DMS 273 treated with DMSO at 0.1 percent for 48 hours (cell line): ENCODE results near the gene RTL9.

Source experiments
- DNase-seq: peaks from one replicate; lab custom pipeline; 2025; lab: John Stamatoyannopoulos, UW

The RTL9 gene

DNA sequence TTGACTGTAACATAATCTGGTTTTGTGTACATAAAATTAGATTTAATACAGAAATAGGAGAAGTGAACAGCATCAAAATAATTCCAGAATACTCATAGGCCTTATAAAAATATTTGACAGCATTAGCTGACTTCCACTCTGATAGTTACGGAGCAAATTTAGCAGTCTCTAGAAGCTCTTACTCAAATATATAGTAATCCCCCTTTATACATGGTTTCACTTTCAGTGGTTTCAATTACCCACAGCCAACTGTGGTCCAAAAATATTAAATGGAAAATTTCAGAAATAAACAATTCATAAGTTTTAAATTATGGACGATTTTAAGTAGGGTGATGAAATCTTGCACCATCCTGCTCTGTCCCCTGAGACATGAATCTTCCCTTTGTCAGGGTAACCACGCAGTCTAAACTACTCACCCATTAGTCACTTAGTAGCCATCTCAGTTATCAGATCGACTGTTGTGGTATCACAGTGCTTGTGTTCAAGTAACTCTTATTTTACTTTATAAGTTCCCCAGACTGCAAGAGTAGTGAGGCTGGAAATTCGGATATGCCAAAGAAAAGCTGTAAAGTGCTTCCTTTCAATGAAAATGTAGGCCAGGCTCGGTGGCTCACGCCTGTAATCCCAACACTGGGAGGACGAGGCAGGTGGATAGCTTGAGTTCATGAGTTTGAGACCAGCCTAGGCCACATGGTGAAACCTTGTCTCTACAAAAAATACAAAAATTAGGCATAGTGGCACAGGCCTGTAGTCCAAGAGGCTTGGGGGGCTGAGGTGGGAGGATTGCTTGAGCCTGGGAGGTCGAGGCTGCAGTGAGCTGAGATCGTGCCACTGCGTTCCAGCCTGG is 17.2 kb upstream of the RTL9 start:
- DNase-seq: no peak

DNA sequence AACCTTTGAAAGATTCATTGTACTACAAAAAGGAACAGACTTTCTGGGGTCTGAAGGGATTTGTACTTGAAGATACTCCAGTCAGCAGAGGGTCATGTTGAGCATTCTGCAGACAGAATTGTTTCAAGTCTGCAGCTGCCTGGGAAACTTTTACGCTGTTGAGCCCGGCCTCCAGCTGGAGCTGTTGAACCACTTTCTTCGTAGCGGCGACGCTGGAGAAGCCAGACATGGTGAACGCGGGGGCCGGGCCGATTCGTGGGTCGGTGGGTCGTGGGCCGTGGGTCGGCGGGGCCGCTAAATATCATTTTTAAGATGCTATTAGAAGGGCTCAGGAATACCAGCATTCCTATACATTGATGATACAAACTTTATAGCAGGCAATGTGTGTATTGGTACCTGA is 12.0 kb upstream of the RTL9 start:
- DNase-seq: no peak

DNA sequence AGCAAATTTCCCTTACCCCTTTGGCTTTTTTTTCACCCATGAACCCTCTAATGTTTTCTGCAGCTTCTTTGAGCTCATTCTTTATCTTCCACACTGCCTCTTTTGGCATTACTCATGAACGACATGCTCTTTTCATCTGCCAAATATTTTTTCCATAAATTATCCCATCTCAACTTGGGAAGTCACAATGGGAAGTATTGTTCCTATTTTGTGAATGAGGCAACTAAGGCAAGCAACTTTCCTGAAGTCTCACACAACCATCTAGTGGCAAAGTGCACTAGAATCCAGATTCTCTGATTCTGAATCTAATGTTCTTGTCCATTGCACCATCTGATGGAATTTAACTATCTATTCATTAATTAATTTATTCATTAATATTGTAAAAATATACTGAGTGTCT is 625 bp downstream of the RTL9 start:
- DNase-seq: no peak

DNA sequence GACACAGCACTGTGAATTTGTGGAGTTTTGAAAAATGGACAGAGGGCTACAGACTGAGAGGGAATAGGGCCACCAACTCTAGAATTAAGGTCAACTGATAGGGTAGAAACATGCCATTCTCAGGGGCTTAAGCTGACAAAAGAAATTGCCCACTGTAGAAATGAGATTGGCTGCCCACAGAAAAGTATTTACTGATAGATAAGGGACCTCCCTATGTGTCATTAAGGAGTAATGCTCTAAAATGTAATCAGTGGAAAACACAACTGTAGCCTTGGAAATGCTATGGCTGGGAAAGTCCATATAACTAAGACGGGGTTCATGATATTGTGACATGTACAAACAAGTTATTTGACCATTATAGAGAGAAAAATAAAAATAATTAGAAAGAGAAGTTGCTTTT is 4.6 kb downstream of the RTL9 start:
- DNase-seq: no peak

DNA sequence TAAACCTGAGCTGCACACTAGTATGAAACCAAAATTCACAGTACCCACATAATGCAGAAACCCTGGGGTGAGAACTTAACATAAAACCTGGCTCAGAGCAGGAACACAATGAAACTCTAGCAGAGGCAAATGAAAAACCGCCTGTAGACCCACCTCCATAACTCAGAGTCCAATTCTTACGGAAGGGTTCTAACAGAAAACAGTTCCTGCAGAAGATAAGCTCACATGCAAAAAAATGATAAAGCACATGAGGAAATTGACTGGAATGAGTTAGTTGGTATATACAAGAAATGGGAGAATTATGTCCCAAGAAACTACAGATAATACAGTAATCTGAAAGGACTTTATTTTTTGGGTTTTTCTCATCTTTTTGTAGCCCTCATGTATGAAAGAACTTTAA is 14.7 kb downstream of the RTL9 start:
- DNase-seq: no peak

DNA sequence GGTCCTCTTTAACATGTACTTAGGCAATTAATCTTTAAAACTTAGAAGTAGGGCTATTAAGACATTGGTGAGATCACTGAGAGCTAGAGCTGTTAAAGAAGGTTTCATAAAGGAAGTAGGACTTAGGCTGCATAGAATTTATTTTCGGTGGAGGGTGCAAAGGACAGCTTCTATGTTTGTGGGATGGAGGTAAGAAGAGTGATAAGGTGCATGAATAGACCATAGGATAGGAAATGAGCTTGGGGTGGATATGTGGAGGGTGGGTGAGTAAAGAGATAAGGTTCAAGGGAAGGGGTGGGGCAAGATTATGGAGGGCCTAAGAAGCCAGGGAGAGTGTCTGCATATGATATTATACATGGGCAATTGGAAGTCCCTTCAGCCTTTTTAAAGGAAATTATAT is 15.9 kb downstream of the RTL9 start:
- no peak for DNase-seq

DNA sequence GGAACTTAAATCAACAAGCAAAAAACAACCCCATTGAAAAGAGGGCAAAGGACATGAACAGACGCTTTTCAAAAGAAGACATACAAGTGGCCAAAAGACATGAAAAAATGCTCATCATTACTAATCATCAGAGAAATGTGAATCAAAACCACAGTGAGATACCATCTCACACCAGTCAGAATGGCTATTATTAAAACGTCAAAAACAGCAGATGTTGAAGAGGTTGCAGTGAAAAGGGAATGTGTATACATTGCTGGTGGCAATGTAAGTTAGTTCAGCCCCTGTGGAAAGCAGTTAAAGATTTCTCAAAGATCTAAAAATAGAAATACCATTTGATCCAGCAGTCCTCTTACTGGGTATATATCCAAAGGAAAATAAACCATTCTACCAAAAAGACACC is 22.6 kb downstream of the RTL9 start:
- no peak for DNase-seq

DNA sequence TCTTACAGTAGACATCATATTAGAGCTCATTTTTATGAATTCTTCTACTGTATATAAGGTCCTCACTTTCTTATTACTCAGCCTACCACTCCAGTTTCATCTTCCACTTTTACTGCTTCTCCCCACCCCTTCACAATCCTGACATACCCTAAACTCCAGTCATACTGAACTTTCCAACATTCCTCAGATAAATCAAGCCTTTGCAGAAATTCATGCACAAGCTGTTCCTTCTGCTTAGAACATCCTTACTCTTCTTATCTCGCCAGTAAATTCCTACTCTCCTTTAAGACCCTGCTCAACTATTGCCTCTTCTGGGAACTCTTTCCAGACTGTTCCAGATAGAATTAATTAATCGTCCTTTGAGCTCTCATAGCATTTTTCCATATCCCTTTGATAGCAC is 24.8 kb downstream of the RTL9 start:
- DNase-seq: no peak

DNA sequence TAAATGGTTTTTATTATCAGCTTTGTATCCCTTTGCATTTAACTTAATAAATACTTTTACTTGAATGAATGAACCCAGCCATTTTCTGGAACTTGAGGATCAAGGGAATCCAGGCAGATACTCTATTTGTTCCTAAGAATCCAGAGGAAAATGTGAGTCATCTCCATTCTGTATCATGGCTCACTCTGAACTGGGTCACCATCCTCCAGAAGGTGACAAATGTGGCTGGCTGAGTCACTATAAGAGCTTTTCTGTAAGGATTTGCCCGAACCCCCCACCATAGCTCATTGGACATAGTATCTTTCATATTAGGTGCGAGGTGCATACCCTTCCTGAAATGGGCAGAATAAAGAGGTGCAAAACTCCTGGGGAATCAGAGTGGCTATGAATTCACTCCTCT is 25.8 kb downstream of the RTL9 start:
- DNase-seq: no peak

DNA sequence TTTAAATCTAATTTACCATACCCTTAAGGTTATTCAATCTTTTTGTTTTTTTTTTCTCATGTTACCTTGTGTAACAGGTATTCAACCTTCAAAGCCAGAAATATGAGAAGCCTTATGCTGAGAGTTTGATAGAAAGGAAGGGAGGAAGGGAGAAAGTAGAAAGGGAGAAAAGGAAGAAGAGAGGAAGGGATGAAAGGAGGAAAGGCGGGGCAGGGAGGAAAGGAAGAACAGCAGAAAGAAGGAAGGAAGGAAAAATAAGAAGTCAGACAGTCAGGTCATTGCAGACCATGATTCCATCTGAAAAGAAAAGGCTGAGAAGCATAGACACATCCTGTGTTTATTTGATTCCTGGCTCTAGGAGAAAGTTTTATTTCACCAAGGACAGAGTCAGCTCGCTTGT is 30.9 kb downstream of the RTL9 start:
- DNase-seq: no peak

DNA sequence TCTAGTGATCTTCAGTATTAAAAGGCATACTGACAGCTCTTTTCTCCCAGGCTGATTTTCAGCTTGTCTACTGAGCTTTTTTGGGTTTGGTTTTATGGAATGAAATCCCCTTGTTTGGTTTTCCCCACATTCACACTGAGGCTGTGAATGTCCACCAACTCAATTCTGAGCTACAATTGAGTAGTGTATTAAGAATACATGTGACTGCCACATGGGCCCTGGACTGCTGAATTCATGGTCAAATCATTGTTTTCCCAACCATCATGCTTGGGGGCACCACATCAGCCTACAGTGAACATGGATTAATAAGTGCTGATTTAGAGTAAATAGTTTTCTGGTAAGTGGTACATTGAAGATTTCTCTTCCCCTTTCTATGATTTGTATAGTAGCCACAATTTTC is 32.4 kb downstream of the RTL9 start:
- DNase-seq: no peak

DNA sequence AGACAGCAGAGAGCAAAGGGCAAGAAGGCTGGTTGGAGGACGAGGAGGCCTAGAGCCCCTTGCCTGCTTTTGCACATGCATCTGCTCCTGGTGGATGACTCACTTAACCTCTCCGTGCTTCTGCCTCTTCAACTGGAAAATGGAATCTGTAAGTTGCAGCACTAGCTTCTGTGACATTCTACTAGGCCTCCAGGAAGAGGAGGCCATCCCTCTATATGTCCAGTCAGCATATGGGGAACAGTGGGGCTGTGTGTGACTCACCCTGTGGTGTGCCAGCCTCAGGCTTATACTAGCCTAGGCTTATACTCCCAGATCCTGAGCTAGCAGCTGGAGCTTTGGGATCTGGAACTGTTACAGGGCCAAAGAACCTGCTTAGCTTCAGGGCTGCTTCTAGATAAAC is 36.0 kb downstream of the RTL9 start:
- no peak for DNase-seq

DNA sequence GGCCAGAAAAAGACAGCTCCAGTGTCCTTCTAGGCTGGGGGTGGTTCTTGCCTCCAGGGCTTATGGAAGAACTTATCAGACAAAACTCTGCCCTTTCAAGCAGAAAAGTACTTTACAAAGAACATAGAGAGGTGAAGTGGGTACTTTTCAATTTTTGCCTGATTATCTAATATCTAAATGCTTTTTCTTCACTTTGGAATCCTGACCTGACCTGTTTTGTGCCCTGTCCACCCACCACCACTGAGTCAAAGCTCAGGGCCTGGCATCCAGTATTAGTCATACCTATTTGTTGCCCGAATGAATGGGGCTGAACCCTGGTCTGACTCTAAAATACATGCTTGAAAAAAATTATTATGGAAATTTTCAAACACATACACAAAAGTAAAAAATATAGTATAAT is 37.2 kb downstream of the RTL9 start:
- DNase-seq: no peak

DNA sequence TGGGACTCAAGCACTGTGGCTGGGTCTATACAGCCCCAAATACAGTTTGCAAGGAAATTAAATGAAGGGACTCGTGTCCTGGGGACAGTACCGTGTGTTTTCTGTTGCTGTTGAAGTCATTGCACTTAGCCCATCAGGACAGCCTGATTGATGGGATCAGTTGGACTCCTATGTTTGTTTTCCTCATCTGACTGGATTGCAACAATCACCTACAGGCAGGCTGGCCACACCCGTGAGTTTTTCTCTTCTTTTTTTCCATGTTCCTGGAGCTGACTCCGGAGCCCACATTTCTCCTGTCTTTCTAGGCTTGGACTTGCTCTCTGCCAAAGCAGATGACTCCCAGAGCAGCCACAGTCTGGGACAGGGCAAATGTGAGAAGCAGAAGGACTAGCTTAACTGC is 38.1 kb downstream of the RTL9 start:
- DNase-seq: no peak

DNA sequence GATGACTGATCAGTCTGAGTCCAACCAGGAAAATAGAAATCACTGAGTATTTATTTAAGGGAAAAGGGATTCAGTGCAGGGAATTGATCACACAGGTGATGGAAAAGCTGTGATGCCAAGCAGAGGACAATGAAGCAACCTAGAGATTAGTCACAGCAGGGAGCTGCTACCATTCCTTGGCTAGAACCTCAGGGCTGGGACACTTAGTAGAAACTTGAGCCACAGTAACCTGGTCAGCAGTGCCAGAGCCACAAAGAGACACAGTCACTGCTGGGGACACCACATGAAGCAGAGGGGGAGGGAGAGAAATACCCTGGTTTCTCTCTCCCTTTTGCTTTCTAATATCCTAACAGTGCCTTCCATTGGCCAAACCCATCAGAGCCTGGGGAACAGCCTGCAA is 38.7 kb downstream of the RTL9 start:
- DNase-seq: no peak

DNA sequence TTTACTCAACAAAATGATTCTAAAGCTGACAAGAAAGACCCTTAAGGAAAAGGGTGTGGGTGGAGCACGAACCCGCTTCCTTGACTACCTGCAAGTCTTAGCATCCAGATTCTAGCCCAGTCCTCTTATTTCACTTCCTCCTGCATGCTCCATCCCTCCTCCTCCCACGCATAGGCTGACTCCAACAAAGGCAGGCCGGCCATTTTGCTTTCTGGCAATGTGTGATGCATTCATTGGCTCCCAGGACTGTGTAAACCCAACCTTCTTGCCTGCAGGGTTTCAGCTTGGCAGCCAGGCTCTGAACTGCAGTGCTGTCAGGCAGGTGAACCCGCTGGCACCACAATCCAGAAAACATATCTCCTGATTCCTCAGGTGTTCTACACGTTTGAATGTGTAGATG is 39.3 kb downstream of the RTL9 start:
- no peak for DNase-seq

DNA sequence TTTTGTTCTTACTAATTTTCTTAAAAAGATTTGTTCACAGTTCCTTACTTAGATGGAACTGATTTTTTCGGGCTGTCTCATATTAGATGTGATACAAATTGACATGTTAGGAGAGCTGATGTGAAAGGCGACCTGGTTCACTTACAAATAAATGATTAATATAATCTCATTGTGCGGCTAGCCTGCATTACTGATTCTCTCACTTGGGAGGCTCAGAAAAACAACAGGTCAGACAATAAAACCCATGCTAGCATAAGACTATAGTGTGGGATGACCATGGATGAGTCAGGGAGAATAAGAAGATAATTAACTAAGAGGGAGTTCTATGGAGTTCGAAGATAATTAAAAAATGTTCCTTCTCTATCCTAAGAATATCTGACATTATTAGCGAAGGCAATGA is 40.8 kb downstream of the RTL9 start:
- DNase-seq: no peak

DNA sequence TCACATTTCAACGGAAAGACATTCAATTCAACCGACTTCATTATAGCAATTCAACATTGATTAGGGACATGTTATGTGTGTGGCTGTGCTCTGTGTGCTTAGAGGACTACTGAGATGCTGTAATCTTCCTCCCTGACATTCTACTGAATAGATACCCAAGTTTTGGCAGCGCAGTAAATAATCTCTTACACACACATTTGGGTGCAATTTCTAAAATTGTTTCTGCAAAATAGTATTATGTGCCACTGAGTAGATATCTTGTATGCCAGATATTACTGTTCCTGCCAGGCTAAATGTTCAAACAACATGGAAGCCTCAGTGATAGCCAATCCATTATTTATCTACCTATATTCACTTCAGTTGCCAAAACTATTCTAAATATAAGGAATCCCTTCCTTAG is 41.3 kb downstream of the RTL9 start:
- DNase-seq: no peak

DNA sequence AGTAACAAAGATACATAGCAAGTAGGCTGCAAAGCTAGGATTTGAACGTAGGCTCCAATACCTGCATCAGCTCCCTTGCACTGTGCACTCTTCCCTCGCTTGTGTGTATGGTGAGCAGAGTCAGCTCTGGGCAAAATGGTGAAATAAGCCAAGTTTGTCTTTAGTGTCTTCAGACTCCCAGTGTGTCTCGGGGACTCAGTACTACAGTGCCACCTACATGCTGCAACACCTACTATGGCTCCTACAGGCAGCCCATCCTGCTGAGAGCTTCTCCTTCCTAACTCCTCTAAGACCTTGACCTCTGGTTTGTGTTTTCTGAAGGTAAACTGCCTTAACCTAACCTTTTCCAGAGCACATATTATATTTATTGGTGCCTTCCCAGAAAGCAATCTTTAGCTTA is 42.5 kb downstream of the RTL9 start:
- no peak for DNase-seq

DNA sequence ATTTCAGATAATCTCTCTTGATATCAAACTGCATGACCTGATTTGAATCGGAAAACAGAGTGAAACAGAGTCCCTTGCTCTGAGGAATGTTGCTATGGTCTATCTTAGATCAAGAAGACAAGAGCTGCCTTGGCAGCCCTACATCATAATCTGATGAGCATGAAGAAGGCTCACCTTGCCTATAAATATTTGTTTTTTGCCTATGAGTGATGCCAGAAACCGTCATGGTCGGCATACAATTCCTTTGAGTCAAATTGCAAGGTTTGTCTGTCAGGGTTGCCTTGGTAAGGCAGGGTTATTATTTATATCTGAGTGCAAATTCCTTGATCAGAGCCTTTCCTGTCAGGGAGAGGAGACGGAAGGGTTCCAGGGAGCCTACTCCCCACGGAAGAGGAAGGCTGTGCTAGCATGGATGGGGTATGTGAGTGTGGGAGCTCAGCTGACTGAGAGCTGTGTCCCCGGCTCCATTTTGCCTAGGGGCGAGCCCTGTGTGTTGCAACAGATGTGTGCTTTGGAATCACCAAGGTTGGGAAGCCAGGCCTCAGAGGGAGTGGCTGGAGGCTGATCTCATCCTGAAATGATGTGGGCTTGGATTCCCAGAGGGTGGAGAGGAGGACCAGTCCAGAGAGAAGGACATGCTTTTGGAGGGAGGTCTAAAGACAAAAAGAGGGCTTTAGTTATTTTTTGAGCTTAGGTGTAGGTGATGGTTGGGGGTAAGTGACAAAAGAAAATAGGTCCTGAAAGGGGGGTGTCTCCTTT is 43.6 kb downstream of the RTL9 start:
- no peak for DNase-seq

DNA sequence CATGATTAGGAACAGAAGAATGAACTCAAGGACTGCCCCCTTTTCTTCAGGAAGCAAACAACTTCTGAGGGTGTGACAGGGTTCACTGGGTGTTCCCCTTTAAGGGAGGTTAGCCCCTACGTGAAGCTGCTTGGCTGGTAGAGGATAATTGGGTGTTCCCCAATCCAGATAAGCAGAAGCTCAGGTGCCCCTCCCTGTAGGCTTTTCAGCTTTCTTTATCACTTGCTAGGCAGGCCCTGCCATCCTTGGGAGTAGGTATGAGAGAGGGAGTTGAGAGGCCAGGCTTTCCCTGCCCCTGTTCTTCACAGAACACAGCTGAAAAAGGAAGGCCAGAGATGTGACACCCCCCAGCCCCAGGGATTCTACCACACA is 44.2 kb downstream of the RTL9 start:
- no peak for DNase-seq

DNA sequence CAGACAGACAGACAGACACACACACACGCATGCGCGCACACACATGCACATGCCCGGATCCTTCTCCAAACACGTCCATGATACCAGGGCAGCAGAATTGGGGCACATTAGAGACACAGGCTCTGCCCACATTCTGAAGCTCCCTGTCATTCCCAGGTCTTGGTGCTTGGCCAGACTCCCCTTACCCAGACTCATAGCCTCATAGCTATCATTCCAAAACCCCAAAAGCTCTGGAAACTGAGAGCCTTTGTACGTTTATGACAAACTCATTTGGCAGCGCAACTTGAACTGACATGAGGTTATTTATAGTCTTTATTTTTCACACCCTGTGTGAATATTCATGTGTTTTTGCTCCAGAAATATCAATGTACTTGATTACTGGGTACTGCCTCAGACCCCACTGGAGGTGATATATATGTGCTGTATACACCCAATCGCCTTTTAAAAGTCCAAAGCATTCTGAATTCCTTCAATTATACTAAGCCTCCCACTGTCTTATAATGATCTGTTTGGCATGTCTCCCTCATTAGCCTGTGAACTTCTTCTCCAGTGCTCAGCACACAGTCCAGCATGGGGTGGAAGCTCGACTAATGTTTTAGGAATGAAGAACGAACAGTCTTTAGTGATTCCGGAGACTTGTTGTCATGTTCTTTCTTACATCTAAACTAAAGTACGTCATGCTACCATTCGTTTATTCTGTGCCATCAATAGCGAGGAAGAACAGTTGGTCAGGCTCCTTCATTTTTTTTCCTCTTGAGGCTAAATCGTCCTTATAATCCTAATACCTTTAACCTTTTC is 45.0 kb downstream of the RTL9 start:
- no peak for DNase-seq

DNA sequence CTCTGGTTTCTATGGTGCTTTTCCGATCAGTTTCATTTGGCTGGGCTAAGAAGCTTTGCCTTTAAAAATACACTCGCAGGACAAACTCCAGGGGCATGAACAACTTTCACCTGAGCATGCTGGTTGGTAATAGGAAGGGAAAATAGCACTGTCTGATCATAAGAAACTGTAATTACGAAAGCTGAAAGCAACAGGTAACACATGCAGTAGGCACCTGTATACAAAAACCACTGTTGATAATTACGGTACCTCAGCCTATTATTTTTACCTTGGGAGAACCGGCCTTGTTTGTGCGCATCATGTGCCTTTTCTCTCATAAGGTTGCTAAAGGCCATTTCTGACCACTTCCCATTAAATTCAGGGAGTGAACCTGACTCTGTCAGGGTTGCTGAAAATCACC is 45.7 kb downstream of the RTL9 start:
- no peak for DNase-seq
